Left cardiac atrium (tissue), 4 donors: ENCODE results near the gene SDK1. TPM values are rescaled to one million over a fixed set of nuclear protein-coding genes. Genes with fewer than 3 reads are reported as not detected.

Experiments
- ATAC-seq, 2 donors: fragments of 200-7000 bp; cut with Tn5 transposase; one replicate each; pipeline ENCODE4 v1.9.1; 2020; ENCODE audit warnings: mild to moderate bottlenecking in 2 of 2, moderate library complexity in 2 of 2
- DNase-seq: peaks from one replicate; pipeline ENCODE4 v3.0.0-alpha.2; 2020
- intact Hi-C, 2 donors: fragments of 100-400 bp; cut with DNase I; formaldehyde crosslinking; loops; one replicate each; pipeline versions ENCODE4 v1.14.1 to v1.15.1; 2022 to 2023
- total RNA-seq, 2 donors: library from RNA; stranded (reverse); fragmentation: NEBNext Ultra II Directional; extraction: Animal tissue kit (Norgen Biotek cat#: 25700); gene quantifications; one replicate each; pipeline ENCODE4 v1.2.1, GENCODE V29; 2021
- donor health status: DM: no; HTN: yes; CAD: no.
- donor health status: DM: no; HTN: yes; CAD: no; lungs with severe emphysema.
- donor health status: DM: yes; HTN: yes; CAD: no.
- donor health status: Dilated cardiomyopathy.

Gene SDK1
- total RNA-seq, 2 donors from 2014 or later = 2.0 to 2.8 TPM

GRCh38 chr7:4185721-4186512, 884.9 kb downstream of the SDK1 start:
- DNase-seq (no peak), ATAC-seq (no peak)
- intact Hi-C loops = no loop called here

- DNase-seq (no peak), ATAC-seq (no peak)
- intact Hi-C loops = no loop called here
Measured at GRCh38 chr7:4186513-4186780, 885.4 kb downstream of the SDK1 start.

GRCh38 chr7:4188651-4189050, 887.6 kb downstream of the SDK1 start:
- DNase-seq (no peak), ATAC-seq (no peak)
- intact Hi-C loops = no loop called here

- intact Hi-C loops = no loop called here
- DNase-seq (peak; percentile 73), ATAC-seq (peak; percentile 87 to 94)
Measured at GRCh38 chr7:4189131-4189570, 888.1 kb downstream of the SDK1 start.

- no peak for DNase-seq
- no peak for ATAC-seq
- intact Hi-C loops = no loop called here
Measured at GRCh38 chr7:4190010-4190981, 889.2 kb downstream of the SDK1 start.

- intact Hi-C loops = no loop called here
- ATAC-seq (no peak), DNase-seq (no peak)
Measured at GRCh38 chr7:4191046-4191445, 890.0 kb downstream of the SDK1 start.

- ATAC-seq (no peak), DNase-seq (no peak)
- intact Hi-C loops = no loop called here
Measured at GRCh38 chr7:4191525-4191924, 890.5 kb downstream of the SDK1 start.

GRCh38 chr7:4195660-4196059, 894.6 kb downstream of the SDK1 start:
- intact Hi-C loops = no loop called here
- ATAC-seq = no peak
- no peak for DNase-seq

GRCh38 chr7:4196121-4196819, 895.2 kb downstream of the SDK1 start:
- ATAC-seq (no peak), DNase-seq (no peak)
- intact Hi-C loops = no loop called here

GRCh38 chr7:4198301-4198700, 897.2 kb downstream of the SDK1 start:
- intact Hi-C loops = no loop called here
- no peak for ATAC-seq
- no peak for DNase-seq

- ATAC-seq (no peak), DNase-seq (no peak)
- intact Hi-C loops = no loop called here
Measured at GRCh38 chr7:4200546-4201094, 899.6 kb downstream of the SDK1 start.

GRCh38 chr7:4201566-4201965, 900.5 kb downstream of the SDK1 start:
- ATAC-seq (no peak), DNase-seq (no peak)
- intact Hi-C loops = no loop called here

- intact Hi-C loops = no loop called here
- DNase-seq = no peak
- ATAC-seq = no peak
Measured at GRCh38 chr7:4202154-4202736, 901.2 kb downstream of the SDK1 start.

GRCh38 chr7:4202954-4203353, 901.9 kb downstream of the SDK1 start:
- intact Hi-C loops = no loop called here
- DNase-seq (no peak), ATAC-seq (no peak)

GRCh38 chr7:4203626-4204512, 902.8 kb downstream of the SDK1 start:
- ATAC-seq (no peak), DNase-seq (no peak)
- intact Hi-C loops = no loop called here

- ATAC-seq = peak in 1 of 2 donors; percentile 91
- intact Hi-C loops = no loop called here
- no peak for DNase-seq
Measured at GRCh38 chr7:4204513-4205165, 903.6 kb downstream of the SDK1 start.

- intact Hi-C loops = no loop called here
- ATAC-seq = no peak
- no peak for DNase-seq
Measured at GRCh38 chr7:4205828-4206227, 904.8 kb downstream of the SDK1 start.

GRCh38 chr7:4207011-4207410, 906.0 kb downstream of the SDK1 start:
- no peak for ATAC-seq
- no peak for DNase-seq
- intact Hi-C loops = no loop called here
